ENCODE measurements around the gene RAB7B. TPM values are rescaled to one million over a fixed set of nuclear protein-coding genes. Genes with fewer than 3 reads are reported as not detected.

RAB7B gene
- total and polyA plus RNA-seq, 2 of the 4 experiments (the other 2 are of a cell fraction), result 9.1 to 14.7 TPM

DNA sequence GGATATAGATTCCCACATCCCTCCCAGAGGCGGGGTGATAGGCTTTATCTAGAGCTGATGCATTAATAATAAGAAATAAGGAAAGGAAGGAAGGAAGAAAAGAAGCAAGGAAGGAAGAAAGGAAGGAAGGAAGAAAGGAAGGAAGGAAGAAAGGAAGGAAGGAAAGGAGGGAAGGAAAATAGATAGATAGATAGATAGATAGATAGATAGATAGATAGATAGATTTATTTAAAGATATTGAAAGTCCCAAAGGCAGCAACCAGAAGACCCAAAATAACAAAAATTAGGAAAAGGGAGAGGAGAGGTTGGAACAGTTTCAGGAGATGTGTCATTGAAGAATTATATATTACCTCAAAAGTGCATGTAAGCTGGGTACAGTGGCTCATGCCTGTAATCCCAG, 47.7 kb downstream of the RAB7B start:
- H4K8ac ChIP-seq (ENCODE audit: low read depth in 2 of 2, low read length in 2 of 2), result no peak overlapping the region
- no peak for ATAC-seq (ENCODE audit: low read depth)
- no peaks in the 10 kb centered on the region for H3K4me1 ChIP-seq (ENCODE audit: control insufficient read depth, insufficient read depth, low read length)
- H3K27ac ChIP-seq (ENCODE audit: insufficient read depth, low read length), result no peak overlapping the region
- H2BK120ac ChIP-seq (ENCODE audit: low read depth, low read length), result no peak overlapping the region
- no peak for DNase-seq
- H3K9ac ChIP-seq (ENCODE audit: low read depth, low read length), result no peak overlapping the region
- no peaks in the 10 kb centered on the region for H3K36me3 ChIP-seq (ENCODE audit: control insufficient read depth, insufficient read depth, low read length)
- H4K20me1 ChIP-seq (ENCODE audit: insufficient read depth, low read length), result no peaks in the 10 kb centered on the region
- H4K5ac ChIP-seq (ENCODE audit: low read depth, low read length), result no peak overlapping the region
- no peak overlapping the region for H2BK15ac ChIP-seq (ENCODE audit: low read depth, low read length)
- H4K91ac ChIP-seq (ENCODE audit: insufficient read depth, low read depth, low read length), result no peak overlapping the region
- H2BK5ac ChIP-seq (ENCODE audit: low read depth, low read length, poor library complexity, severe bottlenecking), result no peak overlapping the region
- H3K4me3 ChIP-seq (ENCODE audit: insufficient read depth, low read depth, low read length), result no peak overlapping the region
- H3K4me2 ChIP-seq (ENCODE audit: low read depth, low read length), result no peak overlapping the region
- intact Hi-C loops (cut with micrococcal nuclease), result no loop called here
- dilution Hi-C loops (cut with HindIII; ENCODE audit: low sequenced_read_pairs, unreplicated experiment), result no loop called here
- H2AK9ac ChIP-seq (replicated peaks; ENCODE audit: low read depth, low read length, poor library complexity), result no peak overlapping the region
- no peaks in the 10 kb centered on the region for H3K9me3 ChIP-seq (ENCODE audit: control insufficient read depth, insufficient read depth, low read length)
- H3K9me1 ChIP-seq (ENCODE audit: insufficient read depth, low read length), result peaks cover 3% of the 10 kb centered on the region; the same call in 1 of the 2 replicates
- no peak overlapping the region for H2BK20ac ChIP-seq (ENCODE audit: low read depth, low read length)
- H2AFZ ChIP-seq (replicated peaks; ENCODE audit: low read length, poor library complexity), result no peak overlapping the region
- no peak overlapping the region for H3K56ac ChIP-seq (ENCODE audit: extremely low read depth, insufficient read depth, low read length)
- ChIA-PET CTCF (no interaction called here), POLR2A (ENCODE audit: unreplicated experiment) (no interaction called here)
- no peak overlapping the region for H3K23ac ChIP-seq (ENCODE audit: low read depth, low read length)
- no TSS peak for BruUV-seq (replicated peaks)
- H3K27me3 ChIP-seq (ENCODE audit: control insufficient read depth, insufficient read depth, low read length), result peaks cover 63% of the 10 kb centered on the region
- H2AK5ac ChIP-seq (ENCODE audit: low read depth, low read length), result no peak overlapping the region
- TF ChIP-seq FOS (IDR thresholded peaks at IDR 0.05; ENCODE audit: low read depth, low read length), result no peak
- TF ChIP-seq NFE2L2 (IDR thresholded peaks at IDR 0.05; ENCODE audit: low read depth, low read length), result no peak
- TF ChIP-seq RFX5 (IDR thresholded peaks at IDR 0.05; ENCODE audit: low read depth, low read length), result no peak
- no peak for TF ChIP-seq MAFK (IDR thresholded peaks at IDR 0.05; ENCODE audit: low read depth, low read length)
- no peak for TF ChIP-seq MXI1 (IDR thresholded peaks at IDR 0.05; ENCODE audit: borderline replicate concordance, low read depth, low read length)
- TF ChIP-seq RCOR1 (IDR thresholded peaks at IDR 0.05; ENCODE audit: insufficient replicate concordance, low read length), result no peak
- TF ChIP-seq, protein P1, sequence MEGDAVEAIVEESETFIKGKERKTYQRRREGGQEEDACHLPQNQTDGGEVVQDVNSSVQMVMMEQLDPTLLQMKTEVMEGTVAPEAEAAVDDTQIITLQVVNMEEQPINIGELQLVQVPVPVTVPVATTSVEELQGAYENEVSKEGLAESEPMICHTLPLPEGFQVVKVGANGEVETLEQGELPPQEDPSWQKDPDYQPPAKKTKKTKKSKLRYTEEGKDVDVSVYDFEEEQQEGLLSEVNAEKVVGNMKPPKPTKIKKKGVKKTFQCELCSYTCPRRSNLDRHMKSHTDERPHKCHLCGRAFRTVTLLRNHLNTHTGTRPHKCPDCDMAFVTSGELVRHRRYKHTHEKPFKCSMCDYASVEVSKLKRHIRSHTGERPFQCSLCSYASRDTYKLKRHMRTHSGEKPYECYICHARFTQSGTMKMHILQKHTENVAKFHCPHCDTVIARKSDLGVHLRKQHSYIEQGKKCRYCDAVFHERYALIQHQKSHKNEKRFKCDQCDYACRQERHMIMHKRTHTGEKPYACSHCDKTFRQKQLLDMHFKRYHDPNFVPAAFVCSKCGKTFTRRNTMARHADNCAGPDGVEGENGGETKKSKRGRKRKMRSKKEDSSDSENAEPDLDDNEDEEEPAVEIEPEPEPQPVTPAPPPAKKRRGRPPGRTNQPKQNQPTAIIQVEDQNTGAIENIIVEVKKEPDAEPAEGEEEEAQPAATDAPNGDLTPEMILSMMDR (conservative IDR thresholded peaks at IDR 0.05; ENCODE audit: low read depth, low read length), result no peak
- TF ChIP-seq BHLHE40 (IDR thresholded peaks at IDR 0.05; ENCODE audit: low read depth, low read length), result no peak
- WGBS, 2 experiments (ENCODE audit: extremely low coverage in 2 of 2, insufficient read length in 1 of 2), result no CpG with 5 or more reads among the region's 1 CpG
- H3K4ac ChIP-seq (ENCODE audit: low read depth, low read length), result no peak overlapping the region
- in situ Hi-C loops (cut with MboI; ENCODE audit: low sequenced_read_pairs), result no loop called here
- H3K79me1 ChIP-seq (ENCODE audit: low read depth in 1 of 2, low read length in 2 of 2), result no peaks in the 10 kb centered on the region
- H3K18ac ChIP-seq (ENCODE audit: low read depth, low read length), result no peak overlapping the region
- no peak overlapping the region for H3K14ac ChIP-seq (replicated peaks; ENCODE audit: low read depth, low read length)

All from IMR-90 (cell line).